LoVo (cell line): ENCODE data around the gene TRIP10.

Experiments used
- DNase-seq: peaks from one replicate; pipeline ENCODE4 v3.0.0-alpha.2; 2016; ENCODE audit warnings: low spot score

TRIP10 gene

DNA sequence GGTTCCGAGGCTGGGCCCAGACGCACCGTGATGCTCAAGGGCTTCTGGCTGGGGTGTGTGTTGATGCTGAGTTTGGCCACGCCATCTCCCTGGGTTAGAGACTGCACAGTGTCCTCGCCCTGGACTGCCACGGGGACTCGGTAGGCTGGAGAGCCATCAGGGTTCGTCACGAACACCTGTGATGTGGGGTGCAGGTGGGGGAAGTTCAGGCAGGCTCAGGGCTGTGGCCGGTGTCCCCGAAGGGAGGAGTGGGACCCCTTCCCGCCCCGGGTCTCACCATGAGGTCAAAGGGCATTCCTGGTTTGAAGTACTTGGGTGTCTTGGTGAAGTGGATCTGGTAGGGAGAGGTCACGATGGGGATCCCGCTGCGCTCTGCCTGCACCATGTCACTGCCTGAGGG lies 27.2 kb upstream of the TRIP10 start:
- DNase-seq: no peak

DNA sequence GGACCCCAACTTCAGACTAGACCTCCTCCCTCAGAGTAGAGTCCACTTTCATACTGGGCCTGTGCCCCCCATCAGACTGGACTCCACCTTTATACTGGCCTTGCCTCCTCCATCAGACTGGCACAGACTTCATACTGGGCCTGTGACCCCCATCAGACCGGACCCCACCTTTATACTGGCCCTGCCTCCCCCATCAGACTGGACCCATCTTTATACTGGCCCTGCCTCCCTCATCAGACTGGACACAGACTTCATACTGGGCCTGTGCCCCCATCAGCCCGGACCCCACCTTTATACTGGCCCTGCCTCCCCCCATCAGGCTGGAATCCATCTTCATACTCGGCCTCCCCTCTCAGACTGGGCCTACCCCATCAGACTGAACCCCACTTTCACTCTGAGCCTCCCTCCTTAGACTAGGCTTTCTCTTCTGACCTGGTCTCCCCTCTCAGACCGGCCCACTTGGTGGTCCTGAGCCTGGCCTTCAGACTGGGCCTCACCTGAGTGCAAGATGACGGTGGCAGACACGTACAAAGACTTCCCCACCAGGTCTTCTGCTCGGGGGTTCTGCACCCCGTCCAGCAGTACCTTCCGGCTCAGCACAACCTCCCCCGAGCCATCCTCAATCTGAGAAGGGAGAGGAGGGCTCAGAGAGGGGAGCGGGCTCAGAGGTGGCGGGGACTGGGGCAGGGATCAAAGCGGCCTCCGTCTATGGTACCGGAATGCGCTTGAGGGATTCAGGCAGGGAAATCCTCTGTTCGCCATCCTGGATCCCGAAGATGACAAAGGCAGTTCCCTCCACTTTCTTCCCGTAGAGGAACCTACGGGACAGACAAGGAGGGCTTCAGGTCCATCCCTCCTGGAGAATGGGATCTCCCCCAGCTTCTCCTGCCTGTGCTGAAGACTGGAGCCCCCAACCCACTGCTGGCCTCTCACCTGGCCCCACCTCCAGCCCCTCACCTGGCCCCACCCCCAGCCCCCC lies 26.5 kb upstream of the TRIP10 start:
- no peak for DNase-seq

DNA sequence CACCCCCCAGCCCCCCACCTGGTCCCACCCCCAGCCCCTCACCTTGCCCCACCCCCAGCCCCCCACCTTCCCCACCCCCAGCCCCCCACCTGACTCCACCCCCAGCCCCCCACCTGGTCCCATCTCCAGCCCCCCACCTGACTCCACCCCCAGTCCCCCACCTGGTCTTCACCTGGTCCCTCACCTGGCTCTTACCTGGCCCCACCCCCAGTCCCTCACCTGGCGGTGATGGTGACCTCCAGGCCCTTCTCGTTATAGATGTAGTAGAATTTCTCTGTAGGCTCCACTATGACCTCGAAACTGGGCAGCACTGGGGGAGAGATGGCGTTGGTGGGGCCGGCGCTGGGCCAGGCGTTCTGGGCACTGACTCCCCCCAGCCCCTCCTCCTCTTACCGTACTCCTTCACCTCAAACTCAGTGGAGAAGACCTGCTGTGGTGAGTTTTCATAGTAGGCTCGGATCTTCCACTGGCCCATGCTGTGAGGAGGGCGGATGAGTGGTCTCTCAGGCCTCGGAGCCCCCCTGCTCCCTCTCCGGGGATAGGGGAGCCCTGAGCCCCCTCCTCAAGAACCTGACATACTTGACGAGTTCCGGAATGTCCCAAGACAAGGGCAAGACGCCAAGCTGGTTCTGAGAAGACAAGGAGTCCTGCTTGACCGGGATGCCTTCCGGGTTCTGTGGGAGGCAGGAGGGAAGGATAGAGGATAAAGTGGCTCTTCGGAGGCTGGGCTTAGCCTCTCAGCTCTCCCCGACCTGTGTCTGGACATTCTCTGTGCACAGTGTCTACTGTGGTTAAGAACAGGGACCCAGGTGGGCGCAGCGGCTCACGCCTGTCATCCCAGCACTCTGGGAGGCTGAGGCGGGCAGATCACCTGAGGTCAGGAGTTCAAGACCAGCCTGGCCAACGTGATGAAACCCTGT lies 25.4 kb upstream of the TRIP10 start:
- DNase-seq: no peak

DNA sequence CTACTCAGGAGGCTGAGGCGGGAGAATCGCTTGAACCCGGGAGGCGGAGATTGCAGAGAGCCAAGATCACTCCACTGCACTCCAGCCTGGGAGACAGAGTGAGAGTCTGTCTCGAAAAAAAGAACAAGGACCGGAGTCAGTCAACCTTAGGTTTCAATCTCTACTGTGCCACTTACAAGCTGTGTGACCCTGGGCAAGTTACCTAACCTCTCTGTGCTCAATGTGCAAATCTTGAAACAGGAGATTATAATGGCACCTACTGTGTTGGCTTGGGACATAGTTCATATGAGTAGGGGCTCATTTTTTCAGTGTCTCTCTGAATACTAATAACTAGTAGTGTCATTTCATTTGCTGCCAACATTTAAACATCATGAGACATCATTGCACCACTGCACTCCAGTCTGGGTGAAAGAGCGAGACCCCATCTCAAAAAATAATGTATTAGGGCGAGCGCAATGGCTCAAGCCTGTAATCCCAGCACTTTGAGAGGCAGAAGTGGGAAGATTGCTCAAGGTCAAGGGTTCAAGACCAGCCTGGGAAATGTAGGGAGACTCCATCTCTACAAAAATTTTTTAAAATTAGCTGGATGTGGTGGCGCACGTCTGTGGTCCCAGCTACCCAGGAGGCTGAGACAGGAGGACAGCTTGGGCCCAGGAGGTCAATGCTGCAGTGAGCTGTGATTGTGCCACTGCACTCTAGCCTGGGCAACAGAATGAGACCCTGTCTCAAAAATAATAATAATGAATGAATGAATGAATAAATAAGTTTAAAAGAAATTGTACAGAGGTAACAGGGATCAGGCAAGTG lies 24.5 kb upstream of the TRIP10 start:
- DNase-seq: no peak

DNA sequence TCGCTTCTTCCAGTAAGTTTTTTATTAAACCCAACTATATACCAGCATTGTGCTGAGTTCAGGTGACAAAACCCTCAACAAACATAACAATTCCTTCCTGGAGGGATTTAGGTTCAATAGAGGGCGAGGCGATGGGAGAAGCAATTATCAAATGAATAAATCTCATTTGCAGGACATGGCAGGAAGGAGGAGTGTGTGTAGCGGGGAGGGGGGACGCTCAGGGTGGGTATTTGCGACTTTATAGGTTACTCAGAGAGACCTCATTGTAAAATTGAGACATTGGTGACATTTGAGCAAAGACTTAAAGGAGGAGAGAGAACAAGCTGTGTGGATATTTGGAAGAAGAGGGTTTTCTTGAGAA lies 22.9 kb upstream of the TRIP10 start:
- DNase-seq: no peak

DNA sequence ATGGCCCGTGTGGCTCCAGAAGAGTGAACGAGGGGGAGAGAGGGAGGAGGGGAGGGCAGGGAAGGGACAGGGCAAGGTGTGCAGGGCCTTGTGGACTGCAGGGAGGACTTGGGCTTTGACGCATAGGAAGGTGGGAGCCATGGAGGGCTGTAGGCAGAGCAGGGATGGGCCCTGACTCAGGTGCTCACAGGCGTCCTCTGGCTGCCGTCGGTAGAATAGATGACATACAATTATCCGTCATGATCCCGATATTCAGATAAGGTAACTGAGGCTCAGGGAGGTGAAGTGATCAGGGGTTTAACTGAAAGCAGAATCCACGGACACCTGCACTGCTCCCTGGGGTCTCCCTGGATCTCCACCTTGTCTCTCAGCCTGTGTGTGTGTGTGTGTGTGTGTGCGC lies 22.4 kb upstream of the TRIP10 start:
- no peak for DNase-seq

DNA sequence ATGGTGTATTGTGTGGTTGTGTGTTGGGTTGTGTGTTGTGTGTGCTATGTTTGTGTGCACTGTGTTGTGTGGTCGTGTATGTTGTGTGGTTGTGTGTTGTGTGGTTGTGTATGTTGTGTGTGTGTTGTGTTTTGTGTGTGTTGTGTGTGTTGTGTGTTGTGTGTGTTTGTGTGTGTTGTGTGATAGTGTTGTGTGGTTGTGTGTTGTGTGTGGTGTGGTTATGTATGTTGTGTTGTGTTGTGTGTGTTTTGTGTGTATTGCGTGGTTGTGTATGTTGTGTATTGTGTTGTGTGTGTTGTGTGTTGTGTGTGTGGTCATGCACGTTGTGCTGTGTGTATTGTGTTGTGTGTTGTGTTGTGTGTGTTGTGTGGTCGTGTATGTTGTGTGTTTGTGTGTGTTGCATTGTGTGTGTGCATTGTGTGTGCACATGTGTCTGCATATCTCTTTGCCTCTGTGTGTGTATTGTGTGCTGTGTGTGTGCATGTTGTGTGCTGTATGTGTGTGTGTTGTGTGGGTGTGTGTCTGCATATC lies 22.0 kb upstream of the TRIP10 start:
- no peak for DNase-seq

DNA sequence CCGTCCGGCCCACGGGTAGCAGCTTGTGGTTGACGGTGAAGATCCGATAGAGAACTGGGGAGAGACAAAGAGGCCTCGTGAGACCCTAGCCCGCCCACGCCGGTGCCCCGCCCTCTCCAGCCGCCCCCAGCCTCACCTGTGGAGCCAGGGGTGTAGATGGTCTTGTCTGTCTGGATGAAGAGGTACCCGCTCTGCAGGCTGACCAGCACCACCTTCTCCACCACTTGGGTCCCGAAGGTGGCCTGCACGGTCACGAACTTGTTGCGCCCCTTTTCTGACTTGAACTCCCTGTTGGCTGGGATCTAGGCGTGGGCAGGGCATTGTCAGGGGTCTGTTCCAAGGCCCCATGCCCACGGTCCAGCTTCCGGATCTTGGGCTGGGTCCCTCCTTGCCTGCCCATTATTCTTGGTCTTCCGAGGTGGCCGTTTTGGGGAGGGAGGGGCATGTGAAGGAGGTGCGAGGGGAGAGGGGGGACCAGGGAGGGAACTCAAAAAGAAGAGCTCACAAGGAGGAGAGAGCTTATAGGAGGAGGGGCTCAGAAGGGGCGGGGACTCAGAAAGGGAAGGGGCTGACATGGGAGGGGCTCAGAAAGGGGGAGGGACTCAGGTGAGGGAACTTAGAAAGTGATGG lies 21.3 kb upstream of the TRIP10 start:
- no peak for DNase-seq

DNA sequence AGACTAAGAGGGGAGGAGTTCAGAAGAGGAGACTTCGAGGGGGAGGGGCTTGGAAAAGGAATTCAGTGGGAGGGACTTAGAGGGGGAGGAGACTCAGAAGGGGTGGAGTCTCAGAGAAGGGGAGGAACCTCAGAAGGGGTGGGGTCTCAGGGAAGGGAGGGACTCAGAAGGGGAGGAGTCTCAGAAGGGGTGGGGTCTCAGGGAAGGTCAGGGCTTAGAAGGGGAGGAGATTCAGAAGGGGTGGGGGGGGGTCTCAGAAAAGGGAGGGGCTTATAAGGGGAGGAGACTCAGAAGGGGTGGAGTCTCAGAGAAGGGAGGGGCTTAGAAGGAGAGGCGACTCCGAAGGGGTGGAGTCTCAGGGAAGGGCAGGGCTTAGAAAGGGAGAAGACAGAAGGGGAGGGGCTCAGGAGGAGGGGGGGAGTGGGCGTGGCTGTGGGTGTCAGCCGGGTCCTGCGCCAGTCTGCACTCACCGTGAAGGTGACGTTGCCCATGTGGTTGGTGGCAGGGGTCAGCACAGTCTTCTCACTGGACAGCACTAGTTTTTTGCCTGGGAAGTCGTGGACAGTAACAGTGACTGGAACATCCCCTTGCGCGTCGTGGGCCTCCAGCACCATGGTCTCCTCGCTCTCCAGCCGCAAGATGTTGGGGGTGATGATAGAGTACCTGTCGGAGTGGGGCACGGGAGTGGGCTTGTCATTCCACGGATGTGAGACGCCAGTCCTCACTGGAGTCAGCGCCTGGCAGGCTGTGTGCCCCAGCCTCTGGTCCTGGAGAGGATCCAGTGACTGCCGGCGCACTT lies 20.5 kb upstream of the TRIP10 start:
- no peak for DNase-seq

DNA sequence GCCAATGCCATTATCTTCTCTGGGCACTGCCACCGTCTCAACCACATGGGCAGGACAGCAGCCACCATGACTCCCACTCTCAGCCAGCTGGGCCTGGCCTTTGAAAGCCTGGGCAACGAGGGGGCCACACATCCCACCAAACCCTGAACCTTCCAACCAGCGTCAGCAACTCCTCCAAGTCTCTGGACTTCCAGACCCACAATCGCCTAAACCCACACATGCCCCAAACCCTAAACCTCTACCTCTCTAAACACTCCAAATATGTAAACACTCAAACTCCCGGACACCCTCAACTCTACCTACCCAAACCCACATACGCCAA lies 20.0 kb upstream of the TRIP10 start:
- DNase-seq: no peak

DNA sequence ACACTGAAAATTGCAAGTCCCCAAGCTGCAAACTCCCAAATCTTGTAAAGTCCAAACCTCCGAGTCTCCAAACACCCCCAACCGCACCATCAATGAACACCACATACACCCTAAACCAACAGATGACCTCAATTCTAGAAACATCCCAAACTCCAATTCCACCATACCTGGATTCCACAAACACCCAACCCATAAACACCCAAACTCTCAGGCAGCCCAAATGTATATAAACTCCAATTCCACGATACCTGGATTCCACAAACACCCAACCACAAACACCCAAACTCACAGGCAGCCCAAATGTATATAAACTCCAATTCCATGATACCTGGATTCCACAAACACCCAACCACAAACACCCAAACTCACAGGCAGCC lies 19.5 kb upstream of the TRIP10 start:
- no peak for DNase-seq

DNA sequence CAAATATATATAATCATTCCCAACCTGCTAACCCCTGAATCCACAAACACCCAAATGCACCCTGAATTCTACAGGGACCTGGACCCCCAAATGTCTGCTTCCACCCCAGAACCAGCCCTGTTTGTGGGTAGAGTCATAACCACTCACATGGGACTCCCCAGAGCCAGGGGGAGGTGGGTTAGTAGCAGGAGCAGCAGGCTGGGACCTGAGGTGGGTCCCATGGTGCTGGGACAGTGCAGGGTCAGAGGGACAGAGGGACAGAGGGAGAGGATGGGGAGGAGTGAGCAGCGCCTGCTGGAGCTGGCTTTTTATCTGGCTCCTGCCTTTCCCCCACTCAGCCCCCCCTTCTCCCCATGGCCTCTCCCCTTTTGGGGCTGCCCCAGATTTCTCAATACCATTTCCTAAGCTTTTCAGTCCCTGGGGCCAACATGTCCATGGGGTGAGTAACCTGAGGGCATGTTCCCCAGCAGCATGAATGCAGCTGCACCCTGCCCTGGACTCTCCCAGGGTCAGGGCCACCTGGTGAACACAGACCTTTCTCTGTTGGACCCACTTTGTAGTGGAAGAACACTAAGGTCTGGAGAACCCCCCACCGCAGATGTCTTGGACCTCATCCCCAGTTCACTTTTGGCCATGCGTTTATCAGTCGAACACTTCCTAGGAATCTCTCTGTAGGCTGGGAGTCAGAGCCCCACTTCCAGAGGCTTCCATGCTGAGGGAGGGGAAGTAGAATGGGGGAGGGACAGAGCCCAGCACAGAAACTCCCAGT lies 18.9 kb upstream of the TRIP10 start, which contains the start of gene C3:
TSS of gene C3 (minus strand) at position 282 of the 769 bp plus-strand sequence. CDS start at position 221, 61 bp downstream.
- no peak for DNase-seq

DNA sequence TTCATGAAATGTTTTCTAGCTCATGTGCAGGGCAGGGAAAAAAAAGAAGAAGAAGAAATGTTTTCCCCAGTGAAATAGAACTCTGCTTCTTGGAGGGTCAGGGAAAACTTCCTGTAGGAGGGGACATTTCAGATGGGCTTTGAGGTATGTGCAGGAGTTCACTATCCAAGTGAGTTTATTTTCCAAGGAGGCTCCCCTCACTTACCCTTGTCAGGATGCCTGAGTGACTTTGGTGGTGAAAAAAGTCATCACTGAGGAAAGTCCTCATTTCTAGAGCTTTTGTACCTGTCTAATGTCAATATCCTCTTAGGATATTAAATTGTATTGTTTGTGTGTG lies 18.4 kb upstream of the TRIP10 start:
- no peak for DNase-seq

DNA sequence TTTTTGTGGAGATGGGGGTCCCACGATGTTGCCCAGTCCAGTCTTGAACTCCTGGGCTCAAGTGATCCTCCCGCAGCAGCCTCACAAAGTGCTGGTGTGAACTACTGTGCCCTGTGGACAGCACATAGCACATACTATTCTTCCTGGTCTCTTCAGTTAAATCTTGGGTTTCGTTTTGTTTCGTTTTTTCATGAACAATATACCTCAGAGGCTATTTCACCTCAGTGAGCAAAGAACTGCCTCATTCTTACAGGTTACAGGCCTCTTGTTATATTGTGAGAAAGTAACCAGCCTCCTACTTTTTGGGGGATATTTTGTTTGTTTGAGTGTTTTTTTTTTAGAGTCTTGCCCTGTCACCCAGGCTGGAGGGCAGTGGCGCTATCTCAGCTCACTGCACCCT lies 17.7 kb upstream of the TRIP10 start:
- DNase-seq: no peak

DNA sequence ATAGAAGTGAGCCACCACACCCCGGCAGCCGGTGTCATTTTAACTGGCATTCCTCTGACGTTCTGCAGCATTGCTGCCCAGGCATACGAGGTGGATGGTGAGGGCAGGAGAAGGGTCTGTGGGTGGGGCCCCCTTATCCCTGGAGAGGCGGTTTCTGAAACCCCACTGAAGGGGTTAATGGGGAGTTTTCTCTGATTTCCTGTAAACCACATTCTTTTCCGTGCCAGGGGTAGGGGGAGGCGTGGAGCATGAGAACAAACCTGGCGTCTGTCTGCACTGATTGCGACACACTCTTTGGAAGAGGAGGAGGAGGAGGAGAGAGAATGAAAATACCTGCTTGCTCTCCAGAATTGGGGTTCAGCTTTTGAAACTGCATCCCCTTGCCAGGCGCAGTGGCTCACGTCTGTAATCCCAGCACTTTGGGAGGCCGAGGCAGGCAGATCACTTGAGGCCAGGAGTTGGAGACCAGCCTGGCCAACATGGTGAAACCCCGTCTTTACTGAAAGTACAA lies 16.3 kb upstream of the TRIP10 start:
- DNase-seq: no peak

DNA sequence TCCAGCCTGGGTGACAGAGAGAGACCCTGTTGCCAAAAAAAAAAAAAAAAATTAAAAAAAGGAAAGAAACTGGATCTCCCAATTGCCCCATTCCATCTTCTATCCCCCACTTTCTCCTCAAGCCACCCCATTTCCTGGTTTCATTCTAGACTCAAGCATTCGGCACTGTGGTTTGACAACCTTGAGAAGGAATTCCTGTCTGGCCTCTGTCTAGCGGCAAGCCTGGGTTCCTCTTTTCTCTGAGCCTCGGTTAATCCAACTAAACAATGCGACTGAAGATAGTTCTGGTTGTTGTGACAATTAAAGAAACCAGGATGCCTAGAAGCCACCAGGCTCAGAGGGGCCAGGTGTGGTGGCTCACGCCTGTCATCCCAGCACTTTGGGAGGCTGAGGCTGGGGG lies 15.7 kb upstream of the TRIP10 start:
- no peak for DNase-seq

DNA sequence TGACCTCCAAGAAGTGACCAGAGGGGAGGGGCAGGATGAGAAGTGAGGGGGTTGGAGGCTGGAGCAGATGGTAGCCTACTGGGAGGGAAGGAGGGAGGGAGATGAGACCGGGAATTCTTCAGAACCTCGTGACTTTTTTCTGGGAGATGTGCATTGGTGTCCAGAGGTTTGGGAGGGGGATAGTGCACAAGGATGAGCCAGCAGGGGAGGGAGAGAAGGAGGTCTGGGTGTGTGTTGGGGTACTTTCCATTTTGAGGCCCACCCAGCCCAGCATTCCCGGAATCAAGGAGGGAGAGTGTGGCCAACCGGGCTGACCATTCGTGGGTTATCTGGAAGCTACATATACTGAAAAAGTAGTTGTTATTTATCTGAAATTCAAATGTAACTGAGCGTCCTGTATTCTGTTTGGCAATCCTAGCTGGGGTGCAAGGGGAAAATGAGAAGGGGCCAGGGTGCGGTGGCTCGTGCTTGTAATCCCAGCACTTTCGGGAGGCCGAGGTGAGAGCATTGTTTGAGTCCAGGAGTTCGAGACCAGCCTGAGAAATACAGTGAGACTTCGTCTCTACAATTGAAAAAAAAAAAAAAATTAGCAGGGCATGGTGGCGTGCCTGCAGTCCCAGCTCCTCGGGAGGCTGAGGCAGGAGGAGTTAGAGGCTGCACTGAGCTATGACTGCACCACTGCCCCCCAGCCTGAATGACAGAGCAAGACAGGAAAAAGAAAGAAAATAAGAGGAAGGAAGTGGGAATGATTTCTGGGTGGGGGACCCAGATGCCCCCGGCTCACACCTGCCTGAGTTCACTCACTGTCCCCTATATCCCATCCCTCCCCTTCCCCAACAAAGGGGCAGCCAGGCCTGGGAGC lies 14.6 kb upstream of the TRIP10 start:
- no peak for DNase-seq

DNA sequence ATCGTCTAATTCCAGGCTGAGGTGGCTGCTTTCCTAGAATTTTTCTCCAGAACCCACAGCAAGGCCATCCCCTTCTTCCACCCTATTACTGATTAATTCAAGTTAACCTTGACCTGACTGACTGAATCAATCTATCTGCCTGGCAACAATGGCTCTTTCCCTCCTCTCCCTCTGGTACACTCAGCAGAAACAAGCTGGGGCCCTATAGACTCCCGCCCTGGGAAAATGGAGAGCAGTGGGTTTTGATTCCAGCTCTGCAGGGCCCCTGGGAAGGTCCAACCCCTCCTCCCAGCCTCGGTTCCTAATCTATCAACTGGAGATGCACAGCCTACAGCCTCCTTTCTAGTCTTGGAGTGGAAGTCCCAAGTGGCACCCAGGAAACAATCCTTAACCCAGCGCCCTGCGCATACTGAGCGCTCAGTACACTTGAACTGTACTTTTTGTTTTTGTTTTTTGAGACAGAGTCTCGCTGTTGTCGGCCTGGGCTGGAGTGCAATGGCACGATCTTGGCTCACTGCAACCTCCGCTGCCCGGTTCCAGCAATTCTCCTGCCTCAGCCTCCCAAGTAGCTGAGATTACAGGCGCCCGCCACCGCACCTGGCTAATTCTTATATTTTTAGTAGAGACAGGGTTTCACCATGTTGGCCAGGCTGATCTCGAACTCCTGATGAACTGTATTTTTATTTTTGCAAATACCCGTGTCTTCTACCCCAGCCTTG lies 13.8 kb upstream of the TRIP10 start:
- DNase-seq: no peak
